Ishikawa (cell line): ENCODE measurements around the gene C19orf38.

ENCODE experiments used
- CEBPB ChIP-seq: IDR thresholded peaks from 2 replicates; pipeline ENCODE4 v1.6.1; 2012
- CREB1 ChIP-seq: IDR thresholded peaks from 2 replicates; pipeline ENCODE4 v1.6.1; 2012; ENCODE audit warnings: low read depth
- EGR1 ChIP-seq: IDR thresholded peaks from 2 replicates; pipeline ENCODE4 v1.6.1; 2012
- EP300 ChIP-seq: IDR thresholded peaks from 2 replicates; pipeline ENCODE4 v1.6.1; 2012; ENCODE audit warnings: borderline replicate concordance
- FOXM1 ChIP-seq: IDR thresholded peaks from 2 replicates; pipeline ENCODE4 v1.6.1; 2012; ENCODE audit warnings: low read depth, borderline replicate concordance
- NFIC ChIP-seq: IDR thresholded peaks from 2 replicates; pipeline ENCODE4 v1.6.1; 2012
- RAD21 ChIP-seq: IDR thresholded peaks from 2 replicates; pipeline ENCODE4 v1.6.1; 2012; ENCODE audit warnings: low read depth
- REST ChIP-seq: IDR thresholded peaks from 2 replicates; pipeline ENCODE4 v1.6.1; 2012; ENCODE audit warnings: low read depth, mild to moderate bottlenecking
- TAF1 ChIP-seq: IDR thresholded peaks from 2 replicates; pipeline ENCODE4 v1.6.1; 2012; ENCODE audit warnings: low read depth, mild to moderate bottlenecking
- TCF12 ChIP-seq: IDR thresholded peaks from 2 replicates; pipeline ENCODE4 v1.6.1; 2012; ENCODE audit warnings: low read depth
- TEAD4 ChIP-seq: IDR thresholded peaks from 2 replicates; pipeline ENCODE4 v1.6.1; 2012
- YY1 ChIP-seq: IDR thresholded peaks from 2 replicates; pipeline ENCODE4 v1.6.1; 2012; ENCODE audit warnings: low read depth
- ZBTB7A ChIP-seq: IDR thresholded peaks from 2 replicates; pipeline ENCODE4 v1.6.1; 2012; ENCODE audit warnings: low read depth
- TF ChIP-seq, protein P1 (sequence below): IDR thresholded peaks from 2 replicates; pipeline ENCODE4 v1.6.1; 2012
- TF ChIP-seq, protein P2 (sequence below): IDR thresholded peaks from 2 replicates; pipeline ENCODE4 v1.6.1; 2012

Gene C19orf38

GRCh38 chr19:10812196-10812595 lies 36.0 kb upstream of the C19orf38 start:
- TF ChIP-seq REST (no peak), TEAD4 (no peak), RAD21 (no peak), YY1 (no peak), EGR1 (no peak), TCF12 (no peak)
- TF ChIP-seq, protein P1, sequence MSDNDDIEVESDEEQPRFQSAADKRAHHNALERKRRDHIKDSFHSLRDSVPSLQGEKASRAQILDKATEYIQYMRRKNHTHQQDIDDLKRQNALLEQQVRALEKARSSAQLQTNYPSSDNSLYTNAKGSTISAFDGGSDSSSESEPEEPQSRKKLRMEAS: no peak

- no peak for TF ChIP-seq FOXM1
- TF ChIP-seq TCF12: no peak
- no peak for TF ChIP-seq EGR1
- no peak for TF ChIP-seq RAD21
- TF ChIP-seq REST: no peak
- TF ChIP-seq, protein P1: no peak
- no peak for TF ChIP-seq NFIC
- no peak for TF ChIP-seq ZBTB7A
Observed at GRCh38 chr19:10812902-10813404, 35.3 kb upstream of the C19orf38 start.

GRCh38 chr19:10815007-10815536 lies 33.1 kb upstream of the C19orf38 start:
- no peak for TF ChIP-seq RAD21
- no peak for TF ChIP-seq CREB1
- no peak for TF ChIP-seq TEAD4
- no peak for TF ChIP-seq CEBPB
- no peak for TF ChIP-seq YY1
- TF ChIP-seq, protein P1: no peak
- TF ChIP-seq, protein P2, sequence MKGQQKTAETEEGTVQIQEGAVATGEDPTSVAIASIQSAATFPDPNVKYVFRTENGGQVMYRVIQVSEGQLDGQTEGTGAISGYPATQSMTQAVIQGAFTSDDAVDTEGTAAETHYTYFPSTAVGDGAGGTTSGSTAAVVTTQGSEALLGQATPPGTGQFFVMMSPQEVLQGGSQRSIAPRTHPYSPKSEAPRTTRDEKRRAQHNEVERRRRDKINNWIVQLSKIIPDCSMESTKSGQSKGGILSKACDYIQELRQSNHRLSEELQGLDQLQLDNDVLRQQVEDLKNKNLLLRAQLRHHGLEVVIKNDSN: no peak
- no peak for TF ChIP-seq NFIC
- no peak for TF ChIP-seq TCF12
- TF ChIP-seq EP300: no peak
- TF ChIP-seq FOXM1: no peak
- TF ChIP-seq ZBTB7A: no peak
- TF ChIP-seq REST: no peak
- TF ChIP-seq TAF1: no peak
- no peak for TF ChIP-seq EGR1

DNA sequence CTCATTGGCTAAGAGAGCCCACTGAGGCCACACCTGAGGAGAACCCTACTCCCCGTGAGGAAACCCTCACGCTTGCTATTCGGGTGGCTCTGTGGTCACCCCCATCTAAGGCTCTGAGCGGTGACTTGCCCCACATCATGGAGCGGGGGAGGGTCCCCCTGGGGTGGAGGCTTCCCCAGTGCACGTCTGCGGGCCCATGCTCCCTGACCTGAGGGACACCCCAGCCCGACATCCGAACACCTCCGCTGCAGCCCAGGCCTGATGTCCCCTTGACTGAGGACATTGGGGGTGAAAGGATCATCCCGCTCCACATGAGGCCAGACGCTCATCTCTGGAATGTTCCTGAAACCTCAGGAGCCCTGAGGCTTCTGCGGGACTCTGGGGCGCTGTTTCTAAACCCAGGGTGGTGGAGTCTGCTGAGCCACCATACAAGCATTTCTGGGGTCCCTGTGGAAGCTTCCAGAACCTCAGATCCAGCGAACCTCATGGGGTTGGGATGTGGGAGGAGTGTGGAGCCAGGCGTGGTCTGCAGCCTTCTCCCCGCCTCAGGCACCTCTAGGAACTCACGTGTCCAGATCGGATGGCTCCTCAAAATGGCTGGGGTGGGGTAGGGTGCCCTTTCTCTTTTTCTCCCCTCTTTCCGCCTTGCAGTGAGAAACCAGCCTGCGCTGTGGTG lies 32.1 kb upstream of the C19orf38 start:
- no peak for TF ChIP-seq YY1
- TF ChIP-seq NFIC: no peak
- no peak for TF ChIP-seq TCF12
- no peak for TF ChIP-seq CREB1
- TF ChIP-seq, protein P2: no peak
- TF ChIP-seq TAF1: no peak
- no peak for TF ChIP-seq FOXM1
- TF ChIP-seq CEBPB: no peak
- TF ChIP-seq, protein P1: no peak
- no peak for TF ChIP-seq EGR1
- TF ChIP-seq TEAD4: no peak
- TF ChIP-seq EP300: no peak
- no peak for TF ChIP-seq REST
- TF ChIP-seq ZBTB7A: no peak
